SK-N-SH (cell line): ENCODE data around the gene KCNAB1. TPM values are rescaled to one million over a fixed set of nuclear protein-coding genes. Genes with fewer than 3 reads are reported as not detected.

Source experiments
- CTCF ChIA-PET: fragments of 300-600, 350-600 bp; formaldehyde crosslinking; extraction: SDS; loops from one replicate; lab custom pipeline; 2021; lab: Yijun Ruan, JAX
- POLR2A ChIA-PET: fragments of 350-600 bp; sonication (Branson Sonifier 250); formaldehyde crosslinking; extraction: SDS; loops from one replicate; lab custom pipeline; 2020; ENCODE audit warnings: antibody characterized with exemption, inconsistent platforms; lab: Yijun Ruan, JAX
- DNase-seq: peaks from one replicate; pipeline ENCODE4 v3.0.0; 2012
- H2AFZ ChIP-seq: fragments of 200-600 bp; sonication (generic); 2 replicates; pipeline ENCODE4 v1.8.1; 2016; ENCODE audit warnings: antibody characterized with exemption, mild to moderate bottlenecking, low read depth
- H3F3A ChIP-seq: fragments of 200-600 bp; sonication (generic); replicated peaks from 2 replicates; pipeline ENCODE3; 2016; ENCODE audit warnings: antibody characterized with exemption, mild to moderate bottlenecking; ENCODE audit not compliant: insufficient read depth
- H3K27ac ChIP-seq, 2 experiments: fragments of 200-500 bp in 1 of 2; fragments of 200-600 bp in 1 of 2; sonication (Bioruptor generic) in 1 of 2; sonication (generic), shearing (Covaris generic) in 1 of 2; 2 replicates each; pipeline versions ENCODE4 v1.5.1 to v1.6.1; 2014 to 2016; ENCODE audit warnings: low read depth in 2 of 2, inconsistent platforms in 1 of 2, low read length in 1 of 2, mild to moderate bottlenecking in 1 of 2, mixed read lengths in 1 of 2
- H3K27me3 ChIP-seq: fragments of 200-600 bp; sonication (generic), shearing (Covaris generic); 2 replicates; pipeline ENCODE4 v1.6.1; 2016; ENCODE audit warnings: mixed run types; ENCODE audit not compliant: insufficient read depth
- H3K36me3 ChIP-seq, 2 experiments: fragments of 200-500 bp in 1 of 2; fragments of 200-600 bp in 1 of 2; sonication (Bioruptor generic) in 1 of 2; sonication (generic) in 1 of 2; replicated peaks in 1 of 2; 2 replicates each; pipeline versions ENCODE3 to v1.5.1; 2014 to 2016; ENCODE audit warnings: low read length in 1 of 2, mild to moderate bottlenecking in 1 of 2; ENCODE audit not compliant: insufficient read depth in 2 of 2, control insufficient read depth in 1 of 2
- H3K4me1 ChIP-seq, 2 experiments: fragments of 200-500 bp in 1 of 2; fragments of 200-600 bp in 1 of 2; sonication (Bioruptor generic) in 1 of 2; sonication (generic), shearing (Covaris generic) in 1 of 2; 2 replicates each; pipeline versions ENCODE4 v1.5.1 to v1.6.1; 2014 to 2016; ENCODE audit warnings: low read depth in 1 of 2, low read length in 1 of 2, mixed run types in 1 of 2; ENCODE audit not compliant: insufficient read depth in 2 of 2, control insufficient read depth in 1 of 2
- H3K4me2 ChIP-seq: fragments of 200-600 bp; sonication (generic), shearing (Covaris generic); 2 replicates; pipeline ENCODE4 v1.6.1; 2017; ENCODE audit warnings: mixed run types
- H3K4me3 ChIP-seq, 2 experiments: fragments of 200-500 bp in 1 of 2; fragments of 200-600 bp in 1 of 2; sonication (Bioruptor generic) in 1 of 2; sonication (generic), shearing (Covaris generic) in 1 of 2; 2 replicates each; pipeline versions ENCODE4 v1.5.1 to v1.8.1; 2014 to 2016; ENCODE audit warnings: low read depth in 2 of 2, inconsistent platforms in 1 of 2, low read length in 1 of 2, mild to moderate bottlenecking in 1 of 2, mixed read lengths in 1 of 2, moderate library complexity in 1 of 2
- H3K79me2 ChIP-seq: fragments of 200-600 bp; sonication (generic); 2 replicates; pipeline ENCODE4 v1.8.1; 2017; ENCODE audit warnings: mild to moderate bottlenecking; ENCODE audit not compliant: insufficient read depth
- H3K9ac ChIP-seq: fragments of 200-600 bp; sonication (generic); 2 replicates; pipeline ENCODE4 v1.6.1; 2017; ENCODE audit warnings: mixed run types
- H3K9me2 ChIP-seq: fragments of 200-600 bp; sonication (generic); 2 replicates; pipeline ENCODE4 v1.6.1; 2017; ENCODE audit warnings: mixed run types
- H3K9me3 ChIP-seq: fragments of 200-600 bp; sonication (generic); 2 replicates; pipeline ENCODE4 v1.6.1; 2017; ENCODE audit warnings: mixed run types, mild to moderate bottlenecking, moderate library complexity
- H4K20me1 ChIP-seq: fragments of 200-600 bp; sonication (generic); 2 replicates; pipeline ENCODE4 v1.6.1; 2017; ENCODE audit warnings: mild to moderate bottlenecking, mixed run types; ENCODE audit not compliant: insufficient read depth
- FOXJ3 ChIP-seq: sonication (generic); formaldehyde crosslinking; IDR thresholded peaks from 2 replicates; pipeline ENCODE4 v1.5.1; 2020; ENCODE audit warnings: mild to moderate bottlenecking, missing genetic modification reagents
- GABPA ChIP-seq: IDR thresholded peaks from 2 replicates; pipeline ENCODE4 v1.4.0; 2012; ENCODE audit warnings: low read depth, mild to moderate bottlenecking
- JUND ChIP-seq: IDR thresholded peaks from 2 replicates; pipeline ENCODE4 v1.4.0; 2012
- MEF2A ChIP-seq: IDR thresholded peaks from 2 replicates; pipeline ENCODE4 v1.4.0; 2012; ENCODE audit warnings: low read depth, borderline replicate concordance
- MXI1 ChIP-seq: IDR thresholded peaks from 2 replicates; pipeline ENCODE4 v1.6.1; 2012; ENCODE audit warnings: mild to moderate bottlenecking, low read depth, low read length, improper control_type of control experiment
- RCOR1 ChIP-seq: fragments of 150-350 bp; IDR thresholded peaks from 2 replicates; pipeline ENCODE4 v1.6.1; 2017; ENCODE audit warnings: antibody characterized with exemption, low read length
- SMC3 ChIP-seq: IDR thresholded peaks from 2 replicates; pipeline ENCODE4 v1.6.1; 2012; ENCODE audit warnings: low read depth, low read length, improper control_type of control experiment
- WGBS: methylation state at CpG from one replicate; pipeline ENCODE4 v1.1.6; 2017; ENCODE audit warnings: low lambda C conversion rate; 5-methylcytosine and 5-hydroxymethylcytosine counted together
- polyA plus RNA-seq, 3 experiments: library from polyadenylated mRNA; depleted of rRNA; stranded (reverse); fragments of >200 nt; gene quantifications; 2 replicates each; pipeline ENCODE4 v1.2.3, GENCODE V29; 2012
- TF ChIP-seq, protein P1 (sequence below): IDR thresholded peaks from 2 replicates; pipeline ENCODE4 v1.6.1; 2012; ENCODE audit warnings: mild to moderate bottlenecking, low read depth, low read length, moderate library complexity
- TF ChIP-seq, protein P2 (sequence below): fragments of 150-350 bp; IDR thresholded peaks from 2 replicates; pipeline ENCODE4 v1.6.1; 2016; ENCODE audit warnings: mild to moderate bottlenecking, low read depth, low read length
- TF ChIP-seq, protein P3 (sequence below): IDR thresholded peaks from 2 replicates; pipeline ENCODE4 v1.4.0; 2012; ENCODE audit warnings: low read depth, borderline replicate concordance
- TF ChIP-seq, protein P4 (sequence below): fragments of 200-600 bp; sonication (generic); IDR thresholded peaks from 2 replicates; pipeline ENCODE4 v1.6.1; 2017; ENCODE audit warnings: antibody characterized with exemption, mild to moderate bottlenecking, moderate library complexity
- TF ChIP-seq, protein P5 (sequence below): fragments of 150-350 bp; IDR thresholded peaks from 2 replicates; pipeline ENCODE4 v1.6.1; 2017; ENCODE audit warnings: antibody characterized with exemption, low read length, low read depth, borderline replicate concordance

Gene KCNAB1
- polyA plus RNA-seq, 1 of the 3 experiments (the other 2 are of a cell fraction), result 82.1 TPM

DNA sequence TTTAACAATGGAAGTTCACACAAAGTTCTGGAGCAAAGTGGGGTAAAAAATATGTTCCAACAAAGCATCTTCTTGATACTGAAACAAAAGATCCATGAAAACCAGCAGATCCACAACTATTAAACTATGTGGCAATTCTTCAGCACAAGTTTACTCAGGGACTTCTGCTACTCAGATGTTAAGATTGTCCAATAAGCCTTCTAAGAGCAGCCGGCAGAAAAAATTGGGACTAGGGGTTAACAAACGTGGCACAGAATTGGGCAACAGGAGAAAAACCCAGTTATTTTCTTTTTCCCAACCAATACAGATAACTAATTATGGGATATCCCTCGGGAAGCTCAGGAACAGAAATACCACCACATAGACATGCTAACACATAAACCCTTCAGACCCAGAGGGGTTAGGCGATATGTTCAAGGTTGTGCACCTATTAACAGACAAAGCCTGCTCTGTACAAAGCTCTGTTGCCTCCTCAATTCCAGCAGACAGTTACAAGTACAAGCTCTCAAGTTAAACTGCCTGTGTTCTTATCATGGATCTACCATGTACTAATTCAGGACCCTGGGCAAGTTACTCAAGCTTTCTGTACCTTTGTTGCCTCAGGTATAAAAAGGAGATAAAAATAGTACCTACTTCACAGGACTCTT, 427.8 kb downstream of the KCNAB1 start:
- peaks cover 31% of the 10 kb centered on the region for H4K20me1 ChIP-seq
- POLR2A ChIA-PET, result no interaction called here

More for the DNA sequence above, 427.8 kb downstream of the KCNAB1 start:
- Histone ChIP-seq H2AFZ (no peak overlapping the region), H3K27me3 (no peaks in the 10 kb centered on the region), H3K79me2 (peaks cover 99% of the 10 kb centered on the region), H3K9ac (no peak overlapping the region), H3K36me3 (peaks cover 89 to 90% of the 10 kb centered on the region in 2 experiments), H3K9me2 (no peaks in the 10 kb centered on the region), H3K27ac (peak overlapping the region; percentile 77 to 89; a peak in 3 of 4 replicates), H3K4me1 (peaks cover 4 to 92% of the 10 kb centered on the region in 2 experiments), H3K4me2 (peak overlapping the region; percentile 8), H3K4me3 (no peak overlapping the region), H3K9me3 (no peaks in the 10 kb centered on the region), H3F3A (peaks cover 67% of the 10 kb centered on the region)
- CTCF ChIA-PET, result interaction anchor here (1.3 to 2.1 kb wide), 3 partner anchors 98 to 534 kb away, joined by 5 to 9 read pairs (median 6); no protein-coding TSS in a partner anchor
- TF ChIP-seq, protein P1, sequence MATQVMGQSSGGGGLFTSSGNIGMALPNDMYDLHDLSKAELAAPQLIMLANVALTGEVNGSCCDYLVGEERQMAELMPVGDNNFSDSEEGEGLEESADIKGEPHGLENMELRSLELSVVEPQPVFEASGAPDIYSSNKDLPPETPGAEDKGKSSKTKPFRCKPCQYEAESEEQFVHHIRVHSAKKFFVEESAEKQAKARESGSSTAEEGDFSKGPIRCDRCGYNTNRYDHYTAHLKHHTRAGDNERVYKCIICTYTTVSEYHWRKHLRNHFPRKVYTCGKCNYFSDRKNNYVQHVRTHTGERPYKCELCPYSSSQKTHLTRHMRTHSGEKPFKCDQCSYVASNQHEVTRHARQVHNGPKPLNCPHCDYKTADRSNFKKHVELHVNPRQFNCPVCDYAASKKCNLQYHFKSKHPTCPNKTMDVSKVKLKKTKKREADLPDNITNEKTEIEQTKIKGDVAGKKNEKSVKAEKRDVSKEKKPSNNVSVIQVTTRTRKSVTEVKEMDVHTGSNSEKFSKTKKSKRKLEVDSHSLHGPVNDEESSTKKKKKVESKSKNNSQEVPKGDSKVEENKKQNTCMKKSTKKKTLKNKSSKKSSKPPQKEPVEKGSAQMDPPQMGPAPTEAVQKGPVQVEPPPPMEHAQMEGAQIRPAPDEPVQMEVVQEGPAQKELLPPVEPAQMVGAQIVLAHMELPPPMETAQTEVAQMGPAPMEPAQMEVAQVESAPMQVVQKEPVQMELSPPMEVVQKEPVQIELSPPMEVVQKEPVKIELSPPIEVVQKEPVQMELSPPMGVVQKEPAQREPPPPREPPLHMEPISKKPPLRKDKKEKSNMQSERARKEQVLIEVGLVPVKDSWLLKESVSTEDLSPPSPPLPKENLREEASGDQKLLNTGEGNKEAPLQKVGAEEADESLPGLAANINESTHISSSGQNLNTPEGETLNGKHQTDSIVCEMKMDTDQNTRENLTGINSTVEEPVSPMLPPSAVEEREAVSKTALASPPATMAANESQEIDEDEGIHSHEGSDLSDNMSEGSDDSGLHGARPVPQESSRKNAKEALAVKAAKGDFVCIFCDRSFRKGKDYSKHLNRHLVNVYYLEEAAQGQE, result no peak
- no peak for TF ChIP-seq JUND
- TF ChIP-seq RCOR1, result no peak
- no peak for TF ChIP-seq FOXJ3 (CRISPR knock-in tag)
- TF ChIP-seq GABPA, result no peak
- TF ChIP-seq, protein P2, sequence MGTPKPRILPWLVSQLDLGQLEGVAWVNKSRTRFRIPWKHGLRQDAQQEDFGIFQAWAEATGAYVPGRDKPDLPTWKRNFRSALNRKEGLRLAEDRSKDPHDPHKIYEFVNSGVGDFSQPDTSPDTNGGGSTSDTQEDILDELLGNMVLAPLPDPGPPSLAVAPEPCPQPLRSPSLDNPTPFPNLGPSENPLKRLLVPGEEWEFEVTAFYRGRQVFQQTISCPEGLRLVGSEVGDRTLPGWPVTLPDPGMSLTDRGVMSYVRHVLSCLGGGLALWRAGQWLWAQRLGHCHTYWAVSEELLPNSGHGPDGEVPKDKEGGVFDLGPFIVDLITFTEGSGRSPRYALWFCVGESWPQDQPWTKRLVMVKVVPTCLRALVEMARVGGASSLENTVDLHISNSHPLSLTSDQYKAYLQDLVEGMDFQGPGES, result no peak
- TF ChIP-seq MXI1, result no peak
- no peak for TF ChIP-seq MEF2A
- TF ChIP-seq, protein P3, sequence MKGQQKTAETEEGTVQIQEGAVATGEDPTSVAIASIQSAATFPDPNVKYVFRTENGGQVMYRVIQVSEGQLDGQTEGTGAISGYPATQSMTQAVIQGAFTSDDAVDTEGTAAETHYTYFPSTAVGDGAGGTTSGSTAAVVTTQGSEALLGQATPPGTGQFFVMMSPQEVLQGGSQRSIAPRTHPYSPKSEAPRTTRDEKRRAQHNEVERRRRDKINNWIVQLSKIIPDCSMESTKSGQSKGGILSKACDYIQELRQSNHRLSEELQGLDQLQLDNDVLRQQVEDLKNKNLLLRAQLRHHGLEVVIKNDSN, result no peak
- TF ChIP-seq, protein P4, sequence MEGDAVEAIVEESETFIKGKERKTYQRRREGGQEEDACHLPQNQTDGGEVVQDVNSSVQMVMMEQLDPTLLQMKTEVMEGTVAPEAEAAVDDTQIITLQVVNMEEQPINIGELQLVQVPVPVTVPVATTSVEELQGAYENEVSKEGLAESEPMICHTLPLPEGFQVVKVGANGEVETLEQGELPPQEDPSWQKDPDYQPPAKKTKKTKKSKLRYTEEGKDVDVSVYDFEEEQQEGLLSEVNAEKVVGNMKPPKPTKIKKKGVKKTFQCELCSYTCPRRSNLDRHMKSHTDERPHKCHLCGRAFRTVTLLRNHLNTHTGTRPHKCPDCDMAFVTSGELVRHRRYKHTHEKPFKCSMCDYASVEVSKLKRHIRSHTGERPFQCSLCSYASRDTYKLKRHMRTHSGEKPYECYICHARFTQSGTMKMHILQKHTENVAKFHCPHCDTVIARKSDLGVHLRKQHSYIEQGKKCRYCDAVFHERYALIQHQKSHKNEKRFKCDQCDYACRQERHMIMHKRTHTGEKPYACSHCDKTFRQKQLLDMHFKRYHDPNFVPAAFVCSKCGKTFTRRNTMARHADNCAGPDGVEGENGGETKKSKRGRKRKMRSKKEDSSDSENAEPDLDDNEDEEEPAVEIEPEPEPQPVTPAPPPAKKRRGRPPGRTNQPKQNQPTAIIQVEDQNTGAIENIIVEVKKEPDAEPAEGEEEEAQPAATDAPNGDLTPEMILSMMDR, result no peak
- no peak for TF ChIP-seq SMC3
- TF ChIP-seq, protein P5, sequence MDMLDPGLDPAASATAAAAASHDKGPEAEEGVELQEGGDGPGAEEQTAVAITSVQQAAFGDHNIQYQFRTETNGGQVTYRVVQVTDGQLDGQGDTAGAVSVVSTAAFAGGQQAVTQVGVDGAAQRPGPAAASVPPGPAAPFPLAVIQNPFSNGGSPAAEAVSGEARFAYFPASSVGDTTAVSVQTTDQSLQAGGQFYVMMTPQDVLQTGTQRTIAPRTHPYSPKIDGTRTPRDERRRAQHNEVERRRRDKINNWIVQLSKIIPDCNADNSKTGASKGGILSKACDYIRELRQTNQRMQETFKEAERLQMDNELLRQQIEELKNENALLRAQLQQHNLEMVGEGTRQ, result no peak
- WGBS, result 87% methylated on average over 4 of the region's 4 CpGs
- DNase-seq, result no peak
